H1 (cell line): Measurements from ENCODE around the gene CD300LG. TPM values are rescaled to one million over a fixed set of nuclear protein-coding genes. Genes with fewer than 3 reads are reported as not detected.

Experiments used
- CTCF ChIA-PET: fragments of 300-600 bp; sonication (Branson Sonifier 250); formaldehyde crosslinking; loops from one replicate; lab custom pipeline; 2021; ENCODE audit not compliant: partially characterized antibody; lab: Charles Lee
- POLR2A ChIA-PET: fragments of 300-600 bp; sonication (Branson Sonifier 250); formaldehyde crosslinking; loops from one replicate; lab custom pipeline; 2021; ENCODE audit warnings: inconsistent platforms; ENCODE audit not compliant: partially characterized antibody; lab: Charles Lee
- DNase-seq, 2 experiments: peaks; one replicate each; pipeline versions ENCODE4 v3.0.0 to v3.0.0-alpha.2; 2010 to 2022; ENCODE audit warnings: low spot score in 2 of 2, low read depth in 1 of 2, mixed read lengths in 1 of 2
- FAIRE-seq: peaks from 2 replicates; lab custom pipeline; 2011; peaks lifted over from hg19 to GRCh38; lab: Jason Lieb, UNC
- H2AFZ ChIP-seq: 2 replicates; pipeline ENCODE4 v1.8.1; 2012; ENCODE audit warnings: low read length, inconsistent platforms
- H2AK5ac ChIP-seq: 2 replicates; pipeline ENCODE4 v1.6.1; 2013; ENCODE audit warnings: low read depth, low read length
- H2BK120ac ChIP-seq: replicated peaks from 2 replicates; pipeline ENCODE3; 2013; ENCODE audit warnings: low read depth, low read length, inconsistent platforms
- H2BK12ac ChIP-seq: 2 replicates; pipeline ENCODE4 v1.6.1; 2013; ENCODE audit warnings: low read depth, low read length
- H2BK15ac ChIP-seq: 2 replicates; pipeline ENCODE4 v1.6.1; 2013; ENCODE audit warnings: low read length
- H2BK20ac ChIP-seq: 2 replicates; pipeline ENCODE4 v1.6.1; 2013; ENCODE audit warnings: low read length
- H2BK5ac ChIP-seq: 2 replicates; pipeline ENCODE4 v1.6.1; 2013; ENCODE audit warnings: low read depth, low read length
- H3K14ac ChIP-seq: 2 replicates; pipeline ENCODE4 v1.6.1; 2013; ENCODE audit warnings: inconsistent platforms; ENCODE audit not compliant: insufficient read length
- H3K18ac ChIP-seq: 2 replicates; pipeline ENCODE4 v1.6.1; 2013; ENCODE audit warnings: low read length; ENCODE audit errors: extremely low read depth
- H3K23ac ChIP-seq: 2 replicates; pipeline ENCODE4 v1.6.1; 2013; ENCODE audit warnings: inconsistent platforms; ENCODE audit not compliant: insufficient read length
- H3K23me2 ChIP-seq: 2 replicates; pipeline ENCODE4 v1.6.1; 2013; ENCODE audit warnings: low read depth, low read length
- H3K27ac ChIP-seq: 2 replicates; pipeline ENCODE4 v1.6.1; 2011; ENCODE audit warnings: low read depth, low read length, inconsistent platforms
- H3K27me3 ChIP-seq, 4 experiments: replicated peaks in 1 of 4; 1 replicate in 1 of 4; 2 replicates in 3 of 4; pipeline versions ENCODE4 v1.6.1 to v1.8.1; 2011 to 2013; ENCODE audit warnings: low read length in 3 of 4, mild to moderate bottlenecking in 3 of 4, inconsistent platforms in 2 of 4, mixed read lengths in 2 of 4, moderate library complexity in 1 of 4; ENCODE audit not compliant: control insufficient read depth in 3 of 4, insufficient read depth in 3 of 4; ENCODE audit errors: extremely low read depth in 1 of 4
- H3K36me3 ChIP-seq, 4 experiments: 2 replicates each; pipeline versions ENCODE4 v1.6.1 to v1.8.1; 2011 to 2013; ENCODE audit warnings: mild to moderate bottlenecking in 4 of 4, low read length in 3 of 4, moderate library complexity in 2 of 4, control low read depth in 1 of 4, inconsistent platforms in 1 of 4; ENCODE audit not compliant: insufficient read depth in 4 of 4, control insufficient read depth in 2 of 4
- H3K4ac ChIP-seq: replicated peaks from 2 replicates; pipeline ENCODE3; 2013; ENCODE audit warnings: low read length, low read depth, mixed read lengths, inconsistent platforms; ENCODE audit not compliant: insufficient read length
- H3K4me1 ChIP-seq, 4 experiments: replicated peaks in 1 of 4; 1 replicate in 1 of 4; 2 replicates in 3 of 4; pipeline versions ENCODE4 v1.6.1 to v1.8.1; 2011 to 2013; ENCODE audit warnings: low read length in 3 of 4, inconsistent platforms in 2 of 4, mixed read lengths in 1 of 4; ENCODE audit not compliant: insufficient read depth in 4 of 4, control insufficient read depth in 3 of 4
- H3K4me2 ChIP-seq, 2 experiments: 2 replicates each; pipeline versions ENCODE4 v1.6.1 to v1.8.1; 2011 to 2013; ENCODE audit warnings: low read depth in 2 of 2, low read length in 2 of 2, control low read depth in 1 of 2, inconsistent platforms in 1 of 2, mild to moderate bottlenecking in 1 of 2; ENCODE audit not compliant: insufficient read depth in 1 of 2
- H3K4me3 ChIP-seq, 4 experiments: fragments of 200-600, 300-600 bp in 1 of 4; sonication (generic), shearing (Covaris generic), sonication (Bioruptor Twin) in 1 of 4; 2 replicates each; pipeline versions ENCODE4 v1.5.1 to v1.8.1; 2011 to 2016; ENCODE audit warnings: low read length in 4 of 4, low read depth in 3 of 4, control low read depth in 2 of 4, inconsistent platforms in 2 of 4, mild to moderate bottlenecking in 2 of 4, mixed read lengths in 1 of 4, moderate library complexity in 1 of 4; ENCODE audit not compliant: insufficient read depth in 2 of 4; ENCODE audit errors: extremely low read depth in 1 of 4
- H3K56ac ChIP-seq: replicated peaks from 2 replicates; pipeline ENCODE3; 2013; ENCODE audit warnings: low read depth, mild to moderate bottlenecking, mixed read lengths, low read length, inconsistent platforms; ENCODE audit not compliant: insufficient read length
- H3K79me1 ChIP-seq: 2 replicates; pipeline ENCODE4 v1.6.1; 2013; ENCODE audit warnings: low read depth, low read length, control low read depth
- H3K79me2 ChIP-seq, 2 experiments: 2 replicates each; pipeline versions ENCODE4 v1.6.1 to v1.8.1; 2012 to 2013; ENCODE audit warnings: low read length in 2 of 2, mild to moderate bottlenecking in 2 of 2, inconsistent platforms in 1 of 2; ENCODE audit not compliant: insufficient read depth in 2 of 2, control insufficient read depth in 1 of 2
- H3K9ac ChIP-seq, 4 experiments: replicated peaks in 1 of 4; 1 replicate in 1 of 4; 2 replicates in 3 of 4; pipeline versions ENCODE4 v1.6.1 to v1.8.1; 2011 to 2013; ENCODE audit warnings: low read depth in 3 of 4, low read length in 3 of 4, control low read depth in 2 of 4, mild to moderate bottlenecking in 2 of 4, moderate library complexity in 2 of 4, inconsistent platforms in 1 of 4; ENCODE audit errors: extremely low read depth in 1 of 4
- H3K9me3 ChIP-seq, 2 experiments: 2 replicates each; pipeline versions ENCODE4 v1.6.1 to v1.8.1; 2012 to 2013; ENCODE audit warnings: mild to moderate bottlenecking in 2 of 2, moderate library complexity in 2 of 2, control low read depth in 1 of 2, inconsistent platforms in 1 of 2, low read depth in 1 of 2, low read length in 1 of 2, mixed read lengths in 1 of 2; ENCODE audit not compliant: insufficient read depth in 2 of 2
- H4K20me1 ChIP-seq, 2 experiments: replicated peaks in 1 of 2; 2 replicates each; pipeline versions ENCODE3 to v1.8.1; 2011 to 2013; ENCODE audit warnings: inconsistent platforms in 2 of 2, low read length in 2 of 2, mild to moderate bottlenecking in 1 of 2; ENCODE audit not compliant: insufficient read depth in 2 of 2, control insufficient read depth in 1 of 2
- H4K5ac ChIP-seq: 2 replicates; pipeline ENCODE4 v1.6.1; 2013; ENCODE audit warnings: low read length, low read depth, mixed read lengths, inconsistent platforms; ENCODE audit not compliant: insufficient read length
- H4K8ac ChIP-seq: 2 replicates; pipeline ENCODE4 v1.8.0; 2013; ENCODE audit warnings: mild to moderate bottlenecking, moderate library complexity, low read length, inconsistent platforms; ENCODE audit not compliant: insufficient read depth; ENCODE audit errors: extremely low read depth
- H4K91ac ChIP-seq: replicated peaks from 2 replicates; pipeline ENCODE3; 2013; ENCODE audit warnings: low read length, mixed read lengths, inconsistent platforms; ENCODE audit not compliant: insufficient read length
- BCL11A ChIP-seq, 2 experiments: IDR thresholded peaks; one replicate each; pipeline ENCODE4 v1.6.1; 2011; ENCODE audit warnings: low read depth in 2 of 2, low read length in 2 of 2, mild to moderate bottlenecking in 2 of 2
- POU5F1 ChIP-seq: IDR thresholded peaks from 2 replicates; pipeline ENCODE4 v1.6.1; 2011; ENCODE audit warnings: low read depth, mild to moderate bottlenecking, low read length, moderate library complexity
- SP4 ChIP-seq: IDR thresholded peaks from 2 replicates; pipeline ENCODE4 v1.6.1; 2012; ENCODE audit warnings: low read length, inconsistent platforms
- SUZ12 ChIP-seq: fragments of 200-600 bp; sonication (generic); IDR thresholded peaks from 2 replicates; pipeline ENCODE4 v1.6.1; 2012; ENCODE audit warnings: mild to moderate bottlenecking, inconsistent platforms, low read length, moderate library complexity, mixed read lengths
- YY1 ChIP-seq: IDR thresholded peaks from 2 replicates; pipeline ENCODE4 v1.6.1; 2011; ENCODE audit warnings: low read depth, mild to moderate bottlenecking, low read length
- WGBS, 2 experiments: shearing (Covaris generic) in 1 of 2; methylation state at CpG; one replicate each; pipeline versions ENCODE4 v1.1.6 to v1.1.7; 2013 to 2015; ENCODE audit warnings: low lambda C conversion rate in 2 of 2, mixed read lengths in 2 of 2, inconsistent platforms in 1 of 2, low coverage in 1 of 2, missing lambda C conversion rate in 1 of 2; ENCODE audit not compliant: insufficient replicate concordance in 2 of 2, insufficient coverage in 1 of 2, insufficient read length in 1 of 2; ENCODE audit errors: extremely low coverage in 1 of 2, missing lambda C conversion rate in 1 of 2; 5-methylcytosine and 5-hydroxymethylcytosine counted together
- polyA plus RNA-seq, 7 experiments: library from polyadenylated mRNA; depleted of rRNA in 3 of 7; stranded (reverse) in 5 of 7; unstranded in 2 of 7; fragments of >200 nt in 5 of 7; fragments of 200-250 nt in 2 of 7; gene quantifications; 1 replicate in 5 of 7; 2 replicates in 1 of 7; 4 replicates in 1 of 7; pipeline versions ENCODE4 v1.2.1 to v1.2.3, GENCODE V29; 2011 to 2013; ENCODE audit warnings: missing spikeins in 2 of 7, mixed read lengths in 2 of 7
- total RNA-seq: library from RNA; stranded (reverse); fragmentation: NEBNext Ultra II Directional; extraction: Animal tissue kit (Norgen Biotek cat#: 25700); gene quantifications from 2 replicates; pipeline ENCODE4 v1.2.1, GENCODE V29; 2021

CD300LG gene
- total and polyA plus RNA-seq, 2 of the 8 experiments (the other 6 are each of a cell fraction or from before 2014, with no cell fraction given), result 0.06 TPM; not detected in 1

- no peaks in the 10 kb centered on the region for H3K36me3 ChIP-seq
- no peak overlapping the region for H4K5ac ChIP-seq
- no peak overlapping the region for H3K27ac ChIP-seq
- H3K79me2 ChIP-seq, result no peaks in the 10 kb centered on the region
- H3K4me1 ChIP-seq, result peaks cover 0 to 4% (median under 1%) of the 10 kb centered on the region in 4 experiments; a peak in 3 of 7 replicates
- no peak overlapping the region for H2AFZ ChIP-seq
- no peak overlapping the region for H3K4ac ChIP-seq
- H2BK20ac ChIP-seq, result no peak overlapping the region
- H3K27me3 ChIP-seq, result no peaks in the 10 kb centered on the region
- no peaks in the 10 kb centered on the region for H3K79me1 ChIP-seq
- no peak overlapping the region for H3K23ac ChIP-seq
- H2BK120ac ChIP-seq, result no peak overlapping the region
- FAIRE-seq (no peak), DNase-seq (no peak)
- H3K4me3 ChIP-seq, result no peak overlapping the region
- no peak overlapping the region for H3K4me2 ChIP-seq
- no peak overlapping the region for H2BK12ac ChIP-seq
- H3K9ac ChIP-seq, result no peak overlapping the region
- no peak overlapping the region for H3K18ac ChIP-seq
- H3K56ac ChIP-seq, result no peak overlapping the region
- H2AK5ac ChIP-seq, result no peak overlapping the region
- H4K91ac ChIP-seq, result no peak overlapping the region
- no peak overlapping the region for H2BK5ac ChIP-seq
- H4K8ac ChIP-seq, result no peak overlapping the region; the same call in 1 of the 2 replicates
- no peaks in the 10 kb centered on the region for H4K20me1 ChIP-seq
- H3K14ac ChIP-seq, result no peak overlapping the region
- H3K23me2 ChIP-seq, result no peaks in the 10 kb centered on the region
- ChIA-PET CTCF (interaction anchor here (1.2 to 5.6 kb wide), 3 partner anchors 16 to 22 kb away, joined by 4 to 27 read pairs (median 5); partner anchors contain the start of gene CD300LG), POLR2A (no interaction called here)
- no peak overlapping the region for H2BK15ac ChIP-seq
- no peaks in the 10 kb centered on the region for H3K9me3 ChIP-seq
- no peak for TF ChIP-seq BCL11A (IDR thresholded peaks at IDR 0.05; ENCODE audit: low read depth in 2 of 2, low read length in 2 of 2)
- TF ChIP-seq SUZ12, result no peak
- TF ChIP-seq YY1, result no peak
- no peak for TF ChIP-seq POU5F1
- TF ChIP-seq SP4, result no peak
- WGBS, 2 experiments, result 95% methylated on average over 9 of the region's 9 CpGs; no CpG with 5 or more reads in 1 of the 2 experiments
These were observed 15.0 kb downstream of the CD300LG start for GRCh38 chr17:43861960-43862359.
